Glutamatergic neuron (in vitro differentiated cells): Measurements from ENCODE around the gene TSPAN12. TPM values are rescaled to one million over a fixed set of nuclear protein-coding genes. Genes with fewer than 3 reads are reported as not detected.

Experiments
- DNase-seq: peaks from one replicate; pipeline ENCODE4 v3.0.0; 2022
- H3K27ac Mint-ChIP-seq: one replicate; pipeline ENCODE4 v1.8.0; 2020; ENCODE audit warnings: mild to moderate bottlenecking, mixed read lengths, inconsistent platforms; ENCODE audit not compliant: unreplicated experiment
- H3K27me3 Mint-ChIP-seq: one replicate; pipeline ENCODE4 v1.8.0; 2020; ENCODE audit warnings: mild to moderate bottlenecking, moderate library complexity, mixed read lengths, inconsistent platforms; ENCODE audit not compliant: unreplicated experiment
- H3K36me3 Mint-ChIP-seq: one replicate; pipeline ENCODE4 v1.8.0; 2020; ENCODE audit warnings: mild to moderate bottlenecking, mixed read lengths, inconsistent platforms; ENCODE audit not compliant: unreplicated experiment
- H3K4me1 Mint-ChIP-seq: one replicate; pipeline ENCODE4 v1.8.0; 2020; ENCODE audit warnings: mild to moderate bottlenecking, low read depth, mixed read lengths, inconsistent platforms; ENCODE audit not compliant: unreplicated experiment
- H3K4me3 Mint-ChIP-seq: one replicate; pipeline ENCODE4 v1.8.0; 2020; ENCODE audit warnings: mild to moderate bottlenecking, mixed read lengths, inconsistent platforms; ENCODE audit not compliant: unreplicated experiment
- H3K9me3 Mint-ChIP-seq: one replicate; pipeline ENCODE4 v1.8.0; 2020; ENCODE audit warnings: mild to moderate bottlenecking, moderate library complexity, mixed read lengths, inconsistent platforms; ENCODE audit not compliant: unreplicated experiment
- total RNA-seq: library from RNA; stranded (reverse); fragmentation: NEBNext Ultra II Directional; extraction: Animal tissue kit (Norgen Biotek cat#: 25700); gene quantifications from one replicate; pipeline ENCODE4 v1.2.1, GENCODE V29; 2021; ENCODE audit not compliant: unreplicated experiment
- TF ChIP-seq, protein P1 (sequence below): fragments of 200-600 bp; sonication (generic); IDR thresholded peaks from one replicate; pipeline ENCODE4 v1.5.0; 2021; ENCODE audit not compliant: partially characterized antibody, unreplicated experiment

TSPAN12 gene
- total RNA-seq, 1 donor from 2014 or later, result 6.0 TPM

DNA sequence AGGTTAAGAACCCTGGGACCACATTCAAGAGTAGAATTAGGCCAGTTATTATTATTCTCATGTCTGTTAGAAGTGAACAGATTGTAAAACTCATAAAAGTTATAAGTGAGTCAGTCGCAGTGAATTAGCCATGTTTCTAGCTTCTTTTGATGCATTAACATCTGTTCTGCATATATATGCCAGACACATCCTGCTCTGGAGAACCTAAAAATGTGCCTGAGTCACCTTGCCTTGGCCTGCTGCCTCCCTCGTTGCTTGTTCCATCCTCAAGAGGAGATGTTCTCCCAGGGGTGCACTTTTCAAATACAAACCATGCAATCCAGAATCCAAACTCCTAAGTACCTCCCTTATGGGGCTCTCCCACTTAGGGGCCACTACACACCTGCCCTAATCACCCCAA lies 14.8 kb downstream of the TSPAN12 start:
- no peak overlapping the region for H3K4me3 Mint-ChIP-seq
- no peaks in the 10 kb centered on the region for H3K9me3 Mint-ChIP-seq
- peaks cover 9% of the 10 kb centered on the region for H3K36me3 Mint-ChIP-seq
- TF ChIP-seq, protein P1, sequence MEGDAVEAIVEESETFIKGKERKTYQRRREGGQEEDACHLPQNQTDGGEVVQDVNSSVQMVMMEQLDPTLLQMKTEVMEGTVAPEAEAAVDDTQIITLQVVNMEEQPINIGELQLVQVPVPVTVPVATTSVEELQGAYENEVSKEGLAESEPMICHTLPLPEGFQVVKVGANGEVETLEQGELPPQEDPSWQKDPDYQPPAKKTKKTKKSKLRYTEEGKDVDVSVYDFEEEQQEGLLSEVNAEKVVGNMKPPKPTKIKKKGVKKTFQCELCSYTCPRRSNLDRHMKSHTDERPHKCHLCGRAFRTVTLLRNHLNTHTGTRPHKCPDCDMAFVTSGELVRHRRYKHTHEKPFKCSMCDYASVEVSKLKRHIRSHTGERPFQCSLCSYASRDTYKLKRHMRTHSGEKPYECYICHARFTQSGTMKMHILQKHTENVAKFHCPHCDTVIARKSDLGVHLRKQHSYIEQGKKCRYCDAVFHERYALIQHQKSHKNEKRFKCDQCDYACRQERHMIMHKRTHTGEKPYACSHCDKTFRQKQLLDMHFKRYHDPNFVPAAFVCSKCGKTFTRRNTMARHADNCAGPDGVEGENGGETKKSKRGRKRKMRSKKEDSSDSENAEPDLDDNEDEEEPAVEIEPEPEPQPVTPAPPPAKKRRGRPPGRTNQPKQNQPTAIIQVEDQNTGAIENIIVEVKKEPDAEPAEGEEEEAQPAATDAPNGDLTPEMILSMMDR, result no peak
- H3K27ac Mint-ChIP-seq, result no peak overlapping the region
- H3K4me1 Mint-ChIP-seq, result peaks cover 15% of the 10 kb centered on the region
- DNase-seq, result no peak
- peaks cover 1% of the 10 kb centered on the region for H3K27me3 Mint-ChIP-seq

DNA sequence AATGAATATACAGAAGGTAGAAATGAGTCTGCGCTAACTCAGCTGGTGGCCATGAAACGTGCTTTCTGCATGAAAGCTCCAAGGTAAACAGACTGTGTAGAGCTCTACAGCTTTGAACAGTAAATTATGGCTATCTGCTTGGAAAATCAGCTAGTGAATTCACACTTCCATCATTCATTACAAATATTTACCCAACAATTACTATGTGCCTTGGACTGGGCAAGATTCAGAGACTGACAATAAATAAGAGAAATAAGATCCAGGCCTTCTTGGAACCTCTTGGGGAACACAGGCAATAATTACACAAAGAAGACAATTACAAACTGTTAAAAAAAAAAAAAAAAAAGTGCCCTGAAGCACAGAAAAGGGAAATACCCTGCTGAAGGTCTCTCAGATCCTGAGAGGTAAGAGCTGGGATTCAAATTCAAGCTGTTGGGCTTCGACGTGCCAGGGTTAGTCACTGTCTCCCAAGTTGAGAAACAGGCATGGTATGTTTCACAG lies 15.8 kb downstream of the TSPAN12 start:
- Mint-ChIP-seq H3K4me3 (no peak overlapping the region), H3K9me3 (no peaks in the 10 kb centered on the region)

DNA sequence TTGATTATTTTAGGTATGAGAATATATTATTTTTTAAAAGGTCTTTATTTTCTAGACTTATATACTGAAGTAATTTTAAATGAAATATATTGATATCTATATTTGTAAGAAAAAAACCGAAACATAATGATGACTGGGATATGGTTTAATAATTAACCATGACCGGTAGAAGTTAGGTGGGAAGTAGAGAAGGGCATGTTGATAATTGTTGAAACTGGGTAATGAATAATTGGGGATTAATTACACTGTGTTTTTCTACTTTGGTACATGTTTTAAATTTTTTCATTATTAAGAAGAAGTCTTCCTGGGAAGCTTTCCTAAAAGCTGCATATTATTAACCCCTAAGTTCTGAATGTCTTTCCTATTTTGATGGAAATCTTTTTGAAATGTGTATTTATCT lies 16.3 kb downstream of the TSPAN12 start:
- no peak for DNase-seq
- peaks cover 9% of the 10 kb centered on the region for H3K36me3 Mint-ChIP-seq
- H3K27ac Mint-ChIP-seq, result no peak overlapping the region
- H3K9me3 Mint-ChIP-seq, result no peaks in the 10 kb centered on the region
- TF ChIP-seq, protein P1, result no peak
- H3K4me3 Mint-ChIP-seq, result no peak overlapping the region
- peaks cover 22% of the 10 kb centered on the region for H3K4me1 Mint-ChIP-seq
- no peaks in the 10 kb centered on the region for H3K27me3 Mint-ChIP-seq

More for the DNA sequence above, 15.8 kb downstream of the TSPAN12 start:
- no peaks in the 10 kb centered on the region for H3K27me3 Mint-ChIP-seq
- peaks cover 22% of the 10 kb centered on the region for H3K4me1 Mint-ChIP-seq
- peaks cover 9% of the 10 kb centered on the region for H3K36me3 Mint-ChIP-seq
- no peak for DNase-seq
- H3K27ac Mint-ChIP-seq, result no peak overlapping the region
- TF ChIP-seq, protein P1, result no peak

DNA sequence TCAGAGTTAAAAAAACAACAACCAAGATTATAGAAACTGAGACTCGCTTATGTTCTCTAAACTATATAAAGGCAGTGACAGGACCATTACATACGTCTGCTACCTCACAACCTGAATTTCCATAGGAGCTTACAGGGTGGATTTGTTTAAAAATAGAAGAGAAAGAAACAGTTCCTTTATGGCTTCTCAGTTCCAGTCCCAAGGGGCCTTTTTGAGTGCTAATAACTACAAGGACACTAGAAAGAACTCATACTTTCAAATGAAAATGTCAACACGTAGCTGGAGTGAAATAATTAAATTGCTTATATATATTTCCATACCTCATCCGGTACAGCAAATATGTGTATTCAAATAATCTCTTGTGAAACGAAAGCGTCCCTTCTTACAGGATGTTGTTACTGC lies 19.7 kb downstream of the TSPAN12 start:
- Mint-ChIP-seq H3K4me1 (peaks cover 23% of the 10 kb centered on the region), H3K4me3 (no peak overlapping the region), H3K27me3 (no peaks in the 10 kb centered on the region), H3K36me3 (no peaks in the 10 kb centered on the region), H3K9me3 (no peaks in the 10 kb centered on the region), H3K27ac (no peak overlapping the region)
- TF ChIP-seq, protein P1, result no peak
- no peak for DNase-seq

DNA sequence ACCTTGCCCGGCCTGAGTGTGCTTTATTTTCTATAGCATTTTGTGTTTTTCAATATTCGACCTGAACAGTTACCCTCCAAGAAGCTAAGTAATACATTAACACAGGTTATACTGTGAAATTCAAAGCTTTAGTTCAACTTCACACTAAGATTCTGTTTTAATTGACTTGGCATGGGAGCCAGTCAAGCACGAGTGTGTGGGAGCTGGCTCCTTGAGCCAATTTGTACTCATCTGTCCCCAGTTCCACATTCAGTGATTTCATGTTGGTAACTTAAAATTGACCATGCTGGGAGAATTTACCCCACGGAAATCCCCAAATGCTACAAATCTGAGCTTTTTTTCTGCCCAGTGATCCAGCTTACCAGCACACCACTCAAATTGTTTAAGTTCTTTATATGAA lies 20.3 kb downstream of the TSPAN12 start:
- peaks cover 26% of the 10 kb centered on the region for H3K4me1 Mint-ChIP-seq
- TF ChIP-seq, protein P1, result no peak
- H3K36me3 Mint-ChIP-seq, result no peaks in the 10 kb centered on the region
- no peak overlapping the region for H3K4me3 Mint-ChIP-seq
- no peaks in the 10 kb centered on the region for H3K9me3 Mint-ChIP-seq
- DNase-seq, result no peak
- H3K27ac Mint-ChIP-seq, result no peak overlapping the region
- no peaks in the 10 kb centered on the region for H3K27me3 Mint-ChIP-seq
